Measurements from ENCODE around the gene MYO9A.

DNA sequence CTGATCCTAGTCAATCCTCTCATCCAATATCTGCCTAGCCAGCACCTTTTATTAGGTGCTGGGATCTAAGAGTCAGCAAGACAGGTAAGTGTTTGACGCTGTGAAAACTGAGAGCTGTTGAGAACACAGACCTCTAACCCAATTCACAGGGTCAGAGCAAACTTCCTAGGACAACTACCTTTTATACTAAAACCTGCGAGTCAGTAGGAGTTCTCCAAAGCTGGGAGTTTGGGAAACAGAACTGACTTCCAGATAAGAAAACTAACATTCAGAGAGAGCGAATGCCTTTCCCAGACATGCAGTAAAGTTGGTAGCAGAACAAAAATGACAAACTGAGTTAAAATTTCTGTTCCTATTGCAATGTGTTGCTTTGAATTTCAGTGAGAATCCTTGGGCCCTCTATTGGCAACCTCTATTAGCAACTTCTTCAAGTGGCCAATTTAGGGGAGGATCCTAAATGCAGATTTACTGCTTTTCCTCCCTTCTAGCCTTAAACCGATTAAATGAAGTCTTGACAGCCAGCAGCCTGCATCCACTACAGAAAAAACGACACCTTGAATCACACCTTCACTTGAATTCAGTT lies 296.3 kb downstream of the MYO9A start:
- no peak for TF ChIP-seq EZH2 (IDR thresholded peaks at IDR 0.05; ENCODE audit: low read depth)
- TF ChIP-seq, protein P1, sequence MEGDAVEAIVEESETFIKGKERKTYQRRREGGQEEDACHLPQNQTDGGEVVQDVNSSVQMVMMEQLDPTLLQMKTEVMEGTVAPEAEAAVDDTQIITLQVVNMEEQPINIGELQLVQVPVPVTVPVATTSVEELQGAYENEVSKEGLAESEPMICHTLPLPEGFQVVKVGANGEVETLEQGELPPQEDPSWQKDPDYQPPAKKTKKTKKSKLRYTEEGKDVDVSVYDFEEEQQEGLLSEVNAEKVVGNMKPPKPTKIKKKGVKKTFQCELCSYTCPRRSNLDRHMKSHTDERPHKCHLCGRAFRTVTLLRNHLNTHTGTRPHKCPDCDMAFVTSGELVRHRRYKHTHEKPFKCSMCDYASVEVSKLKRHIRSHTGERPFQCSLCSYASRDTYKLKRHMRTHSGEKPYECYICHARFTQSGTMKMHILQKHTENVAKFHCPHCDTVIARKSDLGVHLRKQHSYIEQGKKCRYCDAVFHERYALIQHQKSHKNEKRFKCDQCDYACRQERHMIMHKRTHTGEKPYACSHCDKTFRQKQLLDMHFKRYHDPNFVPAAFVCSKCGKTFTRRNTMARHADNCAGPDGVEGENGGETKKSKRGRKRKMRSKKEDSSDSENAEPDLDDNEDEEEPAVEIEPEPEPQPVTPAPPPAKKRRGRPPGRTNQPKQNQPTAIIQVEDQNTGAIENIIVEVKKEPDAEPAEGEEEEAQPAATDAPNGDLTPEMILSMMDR (conservative IDR thresholded peaks at IDR 0.05), result no peak
